H1 (cell line): ENCODE measurements around the gene DCTPP1. TPM values are rescaled to one million over a fixed set of nuclear protein-coding genes. Genes with fewer than 3 reads are reported as not detected.
A peak's percentile ranks its signal among the peaks of the same experiment; 100 is the strongest.
"Not testable (repeated sequence)": the region's sequence is repeated elsewhere in the genome, so short reads cannot be mapped to it uniquely, and the experiment has no call there.

Source experiments
- CTCF ChIA-PET: fragments of 300-600 bp; sonication (Branson Sonifier 250); formaldehyde crosslinking; loops from one replicate; lab custom pipeline; 2021; ENCODE audit not compliant: partially characterized antibody; lab: Charles Lee
- POLR2A ChIA-PET: fragments of 300-600 bp; sonication (Branson Sonifier 250); formaldehyde crosslinking; loops from one replicate; lab custom pipeline; 2021; ENCODE audit warnings: inconsistent platforms; ENCODE audit not compliant: partially characterized antibody; lab: Charles Lee
- DNase-seq, 2 experiments: peaks; one replicate each; pipeline versions ENCODE4 v3.0.0 to v3.0.0-alpha.2; 2010 to 2022; ENCODE audit warnings: low spot score in 2 of 2, low read depth in 1 of 2, mixed read lengths in 1 of 2
- FAIRE-seq: peaks from 2 replicates; lab custom pipeline; 2011; peaks lifted over from hg19 to GRCh38; lab: Jason Lieb, UNC
- H2AFZ ChIP-seq: 2 replicates; pipeline ENCODE4 v1.8.1; 2012; ENCODE audit warnings: low read length, inconsistent platforms
- H2AK5ac ChIP-seq: 2 replicates; pipeline ENCODE4 v1.6.1; 2013; ENCODE audit warnings: low read depth, low read length
- H2BK120ac ChIP-seq: replicated peaks from 2 replicates; pipeline ENCODE3; 2013; ENCODE audit warnings: low read depth, low read length, inconsistent platforms
- H2BK12ac ChIP-seq: 2 replicates; pipeline ENCODE4 v1.6.1; 2013; ENCODE audit warnings: low read depth, low read length
- H2BK15ac ChIP-seq: 2 replicates; pipeline ENCODE4 v1.6.1; 2013; ENCODE audit warnings: low read length
- H2BK20ac ChIP-seq: 2 replicates; pipeline ENCODE4 v1.6.1; 2013; ENCODE audit warnings: low read length
- H2BK5ac ChIP-seq: 2 replicates; pipeline ENCODE4 v1.6.1; 2013; ENCODE audit warnings: low read depth, low read length
- H3K14ac ChIP-seq: 2 replicates; pipeline ENCODE4 v1.6.1; 2013; ENCODE audit warnings: inconsistent platforms; ENCODE audit not compliant: insufficient read length
- H3K18ac ChIP-seq: 2 replicates; pipeline ENCODE4 v1.6.1; 2013; ENCODE audit warnings: low read length; ENCODE audit errors: extremely low read depth
- H3K23ac ChIP-seq: 2 replicates; pipeline ENCODE4 v1.6.1; 2013; ENCODE audit warnings: inconsistent platforms; ENCODE audit not compliant: insufficient read length
- H3K23me2 ChIP-seq: 2 replicates; pipeline ENCODE4 v1.6.1; 2013; ENCODE audit warnings: low read depth, low read length
- H3K27ac ChIP-seq: 2 replicates; pipeline ENCODE4 v1.6.1; 2011; ENCODE audit warnings: low read depth, low read length, inconsistent platforms
- H3K27me3 ChIP-seq, 4 experiments: replicated peaks in 1 of 4; 1 replicate in 1 of 4; 2 replicates in 3 of 4; pipeline versions ENCODE4 v1.6.1 to v1.8.1; 2011 to 2013; ENCODE audit warnings: low read length in 3 of 4, mild to moderate bottlenecking in 3 of 4, inconsistent platforms in 2 of 4, mixed read lengths in 2 of 4, moderate library complexity in 1 of 4; ENCODE audit not compliant: control insufficient read depth in 3 of 4, insufficient read depth in 3 of 4; ENCODE audit errors: extremely low read depth in 1 of 4
- H3K36me3 ChIP-seq, 4 experiments: 2 replicates each; pipeline versions ENCODE4 v1.6.1 to v1.8.1; 2011 to 2013; ENCODE audit warnings: mild to moderate bottlenecking in 4 of 4, low read length in 3 of 4, moderate library complexity in 2 of 4, control low read depth in 1 of 4, inconsistent platforms in 1 of 4; ENCODE audit not compliant: insufficient read depth in 4 of 4, control insufficient read depth in 2 of 4
- H3K4ac ChIP-seq: replicated peaks from 2 replicates; pipeline ENCODE3; 2013; ENCODE audit warnings: low read length, low read depth, mixed read lengths, inconsistent platforms; ENCODE audit not compliant: insufficient read length
- H3K4me1 ChIP-seq, 4 experiments: replicated peaks in 1 of 4; 1 replicate in 1 of 4; 2 replicates in 3 of 4; pipeline versions ENCODE4 v1.6.1 to v1.8.1; 2011 to 2013; ENCODE audit warnings: low read length in 3 of 4, inconsistent platforms in 2 of 4, mixed read lengths in 1 of 4; ENCODE audit not compliant: insufficient read depth in 4 of 4, control insufficient read depth in 3 of 4
- H3K4me2 ChIP-seq, 2 experiments: 2 replicates each; pipeline versions ENCODE4 v1.6.1 to v1.8.1; 2011 to 2013; ENCODE audit warnings: low read depth in 2 of 2, low read length in 2 of 2, control low read depth in 1 of 2, inconsistent platforms in 1 of 2, mild to moderate bottlenecking in 1 of 2; ENCODE audit not compliant: insufficient read depth in 1 of 2
- H3K4me3 ChIP-seq, 4 experiments: fragments of 200-600, 300-600 bp in 1 of 4; sonication (generic), shearing (Covaris generic), sonication (Bioruptor Twin) in 1 of 4; 2 replicates each; pipeline versions ENCODE4 v1.5.1 to v1.8.1; 2011 to 2016; ENCODE audit warnings: low read length in 4 of 4, low read depth in 3 of 4, control low read depth in 2 of 4, inconsistent platforms in 2 of 4, mild to moderate bottlenecking in 2 of 4, mixed read lengths in 1 of 4, moderate library complexity in 1 of 4; ENCODE audit not compliant: insufficient read depth in 2 of 4; ENCODE audit errors: extremely low read depth in 1 of 4
- H3K56ac ChIP-seq: replicated peaks from 2 replicates; pipeline ENCODE3; 2013; ENCODE audit warnings: low read depth, mild to moderate bottlenecking, mixed read lengths, low read length, inconsistent platforms; ENCODE audit not compliant: insufficient read length
- H3K79me1 ChIP-seq: 2 replicates; pipeline ENCODE4 v1.6.1; 2013; ENCODE audit warnings: low read depth, low read length, control low read depth
- H3K79me2 ChIP-seq, 2 experiments: 2 replicates each; pipeline versions ENCODE4 v1.6.1 to v1.8.1; 2012 to 2013; ENCODE audit warnings: low read length in 2 of 2, mild to moderate bottlenecking in 2 of 2, inconsistent platforms in 1 of 2; ENCODE audit not compliant: insufficient read depth in 2 of 2, control insufficient read depth in 1 of 2
- H3K9ac ChIP-seq, 4 experiments: replicated peaks in 1 of 4; 1 replicate in 1 of 4; 2 replicates in 3 of 4; pipeline versions ENCODE4 v1.6.1 to v1.8.1; 2011 to 2013; ENCODE audit warnings: low read depth in 3 of 4, low read length in 3 of 4, control low read depth in 2 of 4, mild to moderate bottlenecking in 2 of 4, moderate library complexity in 2 of 4, inconsistent platforms in 1 of 4; ENCODE audit errors: extremely low read depth in 1 of 4
- H3K9me3 ChIP-seq, 2 experiments: 2 replicates each; pipeline versions ENCODE4 v1.6.1 to v1.8.1; 2012 to 2013; ENCODE audit warnings: mild to moderate bottlenecking in 2 of 2, moderate library complexity in 2 of 2, control low read depth in 1 of 2, inconsistent platforms in 1 of 2, low read depth in 1 of 2, low read length in 1 of 2, mixed read lengths in 1 of 2; ENCODE audit not compliant: insufficient read depth in 2 of 2
- H4K20me1 ChIP-seq, 2 experiments: replicated peaks in 1 of 2; 2 replicates each; pipeline versions ENCODE3 to v1.8.1; 2011 to 2013; ENCODE audit warnings: inconsistent platforms in 2 of 2, low read length in 2 of 2, mild to moderate bottlenecking in 1 of 2; ENCODE audit not compliant: insufficient read depth in 2 of 2, control insufficient read depth in 1 of 2
- H4K5ac ChIP-seq: 2 replicates; pipeline ENCODE4 v1.6.1; 2013; ENCODE audit warnings: low read length, low read depth, mixed read lengths, inconsistent platforms; ENCODE audit not compliant: insufficient read length
- H4K8ac ChIP-seq: 2 replicates; pipeline ENCODE4 v1.8.0; 2013; ENCODE audit warnings: mild to moderate bottlenecking, moderate library complexity, low read length, inconsistent platforms; ENCODE audit not compliant: insufficient read depth; ENCODE audit errors: extremely low read depth
- H4K91ac ChIP-seq: replicated peaks from 2 replicates; pipeline ENCODE3; 2013; ENCODE audit warnings: low read length, mixed read lengths, inconsistent platforms; ENCODE audit not compliant: insufficient read length
- WGBS, 2 experiments: shearing (Covaris generic) in 1 of 2; methylation state at CpG; one replicate each; pipeline versions ENCODE4 v1.1.6 to v1.1.7; 2013 to 2015; ENCODE audit warnings: low lambda C conversion rate in 2 of 2, mixed read lengths in 2 of 2, inconsistent platforms in 1 of 2, low coverage in 1 of 2, missing lambda C conversion rate in 1 of 2; ENCODE audit not compliant: insufficient replicate concordance in 2 of 2, insufficient coverage in 1 of 2, insufficient read length in 1 of 2; ENCODE audit errors: extremely low coverage in 1 of 2, missing lambda C conversion rate in 1 of 2; 5-methylcytosine and 5-hydroxymethylcytosine counted together
- polyA plus RNA-seq, 7 experiments: library from polyadenylated mRNA; depleted of rRNA in 3 of 7; stranded (reverse) in 5 of 7; unstranded in 2 of 7; fragments of >200 nt in 5 of 7; fragments of 200-250 nt in 2 of 7; gene quantifications; 1 replicate in 5 of 7; 2 replicates in 1 of 7; 4 replicates in 1 of 7; pipeline versions ENCODE4 v1.2.1 to v1.2.3, GENCODE V29; 2011 to 2013; ENCODE audit warnings: missing spikeins in 2 of 7, mixed read lengths in 2 of 7
- total RNA-seq: library from RNA; stranded (reverse); fragmentation: NEBNext Ultra II Directional; extraction: Animal tissue kit (Norgen Biotek cat#: 25700); gene quantifications from 2 replicates; pipeline ENCODE4 v1.2.1, GENCODE V29; 2021

Gene DCTPP1
- total and polyA plus RNA-seq, 2 of the 8 experiments (the other 6 are each of a cell fraction or from before 2014, with no cell fraction given), result 94.5 to 103 TPM

DNA sequence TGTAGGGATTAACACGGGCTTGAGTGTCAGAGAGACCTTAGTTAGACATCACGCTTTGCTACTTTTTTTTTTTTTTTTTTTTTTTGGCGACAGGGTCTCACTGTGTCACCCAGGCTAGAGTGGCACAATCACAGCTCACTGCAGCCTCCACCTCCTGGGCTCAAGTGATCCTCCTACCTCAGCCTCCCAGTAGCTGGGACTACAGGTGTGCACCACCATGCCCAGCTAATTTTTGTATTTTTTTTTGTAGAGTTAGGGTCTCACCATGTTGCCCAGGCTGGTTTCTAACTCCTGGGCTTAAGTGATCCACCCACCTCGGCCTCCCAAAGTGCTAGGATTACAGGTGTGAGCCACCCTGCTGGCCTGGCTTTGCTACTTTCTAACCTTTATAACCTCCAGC lies 33.2 kb downstream of the DCTPP1 start:
- not testable (repeated sequence) for H2BK5ac ChIP-seq, H3K27me3 ChIP-seq, H3K18ac ChIP-seq, H2AK5ac ChIP-seq, H3K27ac ChIP-seq, H3K79me1 ChIP-seq, FAIRE-seq, H3K4ac ChIP-seq, H2BK15ac ChIP-seq, H3K9ac ChIP-seq, DNase-seq, H3K23ac ChIP-seq, H4K91ac ChIP-seq, H2BK120ac ChIP-seq, H2AFZ ChIP-seq, H2BK20ac ChIP-seq, H4K5ac ChIP-seq, H2BK12ac ChIP-seq, H3K56ac ChIP-seq, H3K14ac ChIP-seq, H3K9me3 ChIP-seq, H4K8ac ChIP-seq
- H3K36me3 ChIP-seq, result peaks cover 4 to 21% (median 14%) of the 10 kb centered on the region in 4 experiments; a peak in 6 of 8 replicates
- peaks cover 0 to 15% (median 9%) of the 10 kb centered on the region in 4 experiments; a peak in 6 of 7 replicates for H3K4me1 ChIP-seq
- CTCF ChIA-PET, result interaction anchor here (0.6 to 2.4 kb wide), 11 partner anchors 11 to 219 kb away, joined by 3 to 20 read pairs (median 5); partner anchors contain the start of gene ZNF771
- peak overlapping the region; percentile 72 to 98 (median 92); a peak in 7 of 8 replicates for H3K4me3 ChIP-seq
- peaks cover 11% of the 10 kb centered on the region; the same call in 1 of the 2 replicates for H3K23me2 ChIP-seq
- H3K79me2 ChIP-seq, result peaks cover 5 to 21% of the 10 kb centered on the region in 2 experiments; a peak in 2 of 4 replicates
- H3K4me2 ChIP-seq, result peak overlapping the region; percentile 93 to 94
- POLR2A ChIA-PET, result interaction anchor here (0.6 to 12.6 kb wide), 10 partner anchors 10 to 212 kb away, joined by 4 to 151 read pairs (median 8); partner anchors contain the start of genes CD2BP2, MYL11, SEPTIN1 and TBC1D10B
- WGBS, 2 experiments, result 74% methylated on average over 3 of the region's 4 CpGs; no CpG with 5 or more reads in 1 of the 2 experiments
- peaks cover 12 to 17% of the 10 kb centered on the region in 2 experiments for H4K20me1 ChIP-seq
